Vagina (tissue), 2 donors: Measurements from ENCODE around the gene FAAP20. TPM values are rescaled to one million over a fixed set of nuclear protein-coding genes. Genes with fewer than 3 reads are reported as not detected.

Source experiments
- DNase-seq, 2 donors: peaks; one replicate each; pipeline ENCODE4 v3.0.0-alpha.2; 2017; ENCODE audit errors: extremely low spot score in 2 of 2
- H3K27ac ChIP-seq: fragments of 200-600 bp; sonication (generic); one replicate; pipeline ENCODE4 v1.5.1; 2019
- H3K27me3 ChIP-seq: fragments of 200-600 bp; sonication (generic); one replicate; pipeline ENCODE4 v1.5.1; 2019
- H3K36me3 ChIP-seq, 2 donors: fragments of 200-600 bp; sonication (generic); one replicate each; pipeline ENCODE4 v1.5.1; 2017 to 2019
- H3K4me1 ChIP-seq: fragments of 200-600 bp; sonication (generic); one replicate; pipeline ENCODE4 v1.5.1; 2019
- H3K4me3 ChIP-seq, 2 donors: fragments of 200-600 bp; sonication (generic); 1 replicate in 1 of 2; 2 replicates in 1 of 2; pipeline ENCODE4 v1.5.1; 2016 to 2019
- H3K9me3 ChIP-seq: fragments of 200-600 bp; sonication (generic); one replicate; pipeline ENCODE4 v1.5.1; 2019
- CTCF ChIP-seq, 3 experiments: fragments of 450-650 bp in 2 of 3; fragments of 200-600 bp in 1 of 3; sonication (generic) in 1 of 3; IDR thresholded peaks; one replicate each; pipeline ENCODE4 v1.5.1; 2017 to 2019; ENCODE audit warnings: antibody characterized with exemption in 3 of 3, mild to moderate bottlenecking in 2 of 3, moderate library complexity in 2 of 3
- POLR2A ChIP-seq, 2 donors: fragments of 450-650 bp; IDR thresholded peaks; one replicate each; pipeline ENCODE4 v1.6.1; 2017; ENCODE audit warnings: antibody characterized with exemption in 2 of 2, mild to moderate bottlenecking in 2 of 2, moderate library complexity in 2 of 2
- POLR2AphosphoS5 ChIP-seq, 2 donors: sonication (generic); formaldehyde crosslinking; IDR thresholded peaks; one replicate each; pipeline ENCODE4 v1.9.0; 2017; ENCODE audit warnings: antibody characterized with exemption in 2 of 2, mild to moderate bottlenecking in 2 of 2, low read depth in 1 of 2; ENCODE audit not compliant: insufficient read depth in 1 of 2
- intact Hi-C: fragments of 100-400 bp; cut with DNase I; formaldehyde crosslinking; loops from one replicate; pipeline ENCODE4 v1.15.1; 2023
- total RNA-seq: library from RNA; depleted of rRNA; stranded (reverse); fragments of >200 nt; gene quantifications from one replicate; pipeline ENCODE4 v1.2.3, GENCODE V29; 2016

The FAAP20 gene
- total RNA-seq, 1 donor from 2014 or later = 92.3 TPM

- Histone ChIP-seq H3K9me3 (no peaks in the 10 kb centered on the region), H3K36me3 (no peaks in the 10 kb centered on the region), H3K4me3 (peak overlapping the region in 1 of 2 donors; percentile 63), H3K4me1 (peaks cover 100% of the 10 kb centered on the region), H3K27me3 (no peaks in the 10 kb centered on the region), H3K27ac (peak overlapping the region; percentile 96)
- intact Hi-C loops = no loop called here
- no peak for TF ChIP-seq POLR2A (IDR thresholded peaks at IDR 0.05)
- no peak for TF ChIP-seq POLR2AphosphoS5 (IDR thresholded peaks at IDR 0.05; ENCODE audit: insufficient read depth in 1 of 2, low read depth in 1 of 2)
- no peak for TF ChIP-seq CTCF (IDR thresholded peaks at IDR 0.05)
- DNase-seq = no peak
These were observed 40.9 kb upstream of the FAAP20 start for GRCh38 chr1:2235300-2235998.

- H3K4me1 ChIP-seq = peaks cover 100% of the 10 kb centered on the region
- no peaks in the 10 kb centered on the region for H3K36me3 ChIP-seq
- TF ChIP-seq CTCF (IDR thresholded peaks at IDR 0.05) (no peak), POLR2AphosphoS5 (IDR thresholded peaks at IDR 0.05; ENCODE audit: insufficient read depth in 1 of 2, low read depth in 1 of 2) (peak in 1 of 2 donors; percentile 68)
- H3K4me3 ChIP-seq = peak overlapping the region; percentile 60 to 63
- intact Hi-C loops = loop anchor here (5.0 kb wide), 2 partner anchors 37 to 38 kb away; no protein-coding TSS in a partner anchor
- H3K27ac ChIP-seq = peak overlapping the region; percentile 96
- H3K9me3 ChIP-seq = no peaks in the 10 kb centered on the region
- H3K27me3 ChIP-seq = no peaks in the 10 kb centered on the region
- no peak for DNase-seq
These were observed 40.2 kb upstream of the FAAP20 start for GRCh38 chr1:2234762-2235113.

- H3K27ac ChIP-seq = peak overlapping the region; percentile 96
- no peak for TF ChIP-seq CTCF (IDR thresholded peaks at IDR 0.05)
- TF ChIP-seq POLR2A (IDR thresholded peaks at IDR 0.05) = no peak
- peak; percentile 90 to 91 for TF ChIP-seq POLR2AphosphoS5 (IDR thresholded peaks at IDR 0.05; ENCODE audit: insufficient read depth in 1 of 2, low read depth in 1 of 2)
- intact Hi-C loops = loop anchor here (5.0 kb wide), 2 partner anchors 37 to 38 kb away; no protein-coding TSS in a partner anchor
- H3K36me3 ChIP-seq = no peaks in the 10 kb centered on the region
- peak in 1 of 2 donors; percentile 98 for DNase-seq
- no peaks in the 10 kb centered on the region for H3K9me3 ChIP-seq
- H3K4me1 ChIP-seq = peaks cover 99% of the 10 kb centered on the region
- H3K27me3 ChIP-seq = no peaks in the 10 kb centered on the region
- peak overlapping the region; percentile 60 to 63 for H3K4me3 ChIP-seq
These were observed 39.6 kb upstream of the FAAP20 start for GRCh38 chr1:2233997-2234761.

GRCh38 chr1:2233468-2233867 is 38.9 kb upstream of the FAAP20 start:
- peaks cover 92% of the 10 kb centered on the region for H3K4me1 ChIP-seq
- TF ChIP-seq CTCF (IDR thresholded peaks at IDR 0.05) (no peak), POLR2AphosphoS5 (IDR thresholded peaks at IDR 0.05; ENCODE audit: insufficient read depth in 1 of 2, low read depth in 1 of 2) (no peak), POLR2A (IDR thresholded peaks at IDR 0.05) (no peak)
- H3K9me3 ChIP-seq = no peaks in the 10 kb centered on the region
- no peak for DNase-seq
- H3K27me3 ChIP-seq = no peaks in the 10 kb centered on the region
- H3K36me3 ChIP-seq = no peaks in the 10 kb centered on the region
- intact Hi-C loops = loop anchor here (5.0 kb wide), 2 partner anchors 36 to 39 kb away; no protein-coding TSS in a partner anchor
- peak overlapping the region; percentile 96 for H3K27ac ChIP-seq
- peak overlapping the region; percentile 60 to 63 for H3K4me3 ChIP-seq
